HepG2 (cell line): ENCODE results near the gene LYRM4. TPM values are rescaled to one million over a fixed set of nuclear protein-coding genes. Genes with fewer than 3 reads are reported as not detected.

Experiments used
- ATAC-seq: fragments of 200-7000 bp; cut with Tn5 transposase; 3 replicates; pipeline ENCODE4 v1.9.1; 2020; ENCODE audit warnings: mild to moderate bottlenecking, moderate library complexity
- BruUV-seq: library from RNA; stranded (reverse); fragments of 400-500 nt; replicated peaks from 2 replicates; lab custom pipeline; 2021; lab: Mats Ljungman, UMichigan
- CTCF ChIA-PET: fragments of 300-600 bp; formaldehyde crosslinking; extraction: SDS; loops from one replicate; lab custom pipeline; 2021; ENCODE audit warnings: low total read pairs, inconsistent platforms, low intra/inter-chr PET ratio; lab: Yijun Ruan, JAX
- POLR2A ChIA-PET: fragments of 350-600 bp; sonication (Branson Sonifier 250); formaldehyde crosslinking; loops from one replicate; lab custom pipeline; 2020; ENCODE audit warnings: antibody characterized with exemption, inconsistent platforms; lab: Yijun Ruan, JAX
- DNase-seq: peaks from one replicate; pipeline ENCODE4 v3.0.0-alpha.2; 2015; ENCODE audit warnings: low spot score
- FAIRE-seq: peaks from 3 replicates; lab custom pipeline; 2011; peaks lifted over from hg19 to GRCh38; lab: Jason Lieb, UNC
- H2AFZ ChIP-seq: one replicate; pipeline ENCODE4 v1.6.1; 2011; ENCODE audit warnings: low read length, inconsistent platforms
- H3K27ac ChIP-seq: fragments of 300-600 bp; 3 replicates; pipeline ENCODE4 v1.8.0; 2011; ENCODE audit warnings: mixed run types, mild to moderate bottlenecking, mixed read lengths, low read length, inconsistent platforms; ENCODE audit not compliant: insufficient read depth; ENCODE audit errors: extremely low read length
- H3K27me3 ChIP-seq, 2 experiments: fragments of 200-600 bp in 1 of 2; 2 replicates in 1 of 2; 3 replicates in 1 of 2; pipeline versions ENCODE4 v1.6.0 to v1.8.0; 2011; ENCODE audit warnings: low read length in 2 of 2, mild to moderate bottlenecking in 2 of 2, moderate library complexity in 2 of 2, inconsistent platforms in 1 of 2; ENCODE audit not compliant: insufficient read depth in 2 of 2, control insufficient read depth in 1 of 2
- H3K36me3 ChIP-seq, 2 experiments: fragments of 200-600 bp in 1 of 2; replicated peaks in 1 of 2; 2 replicates in 1 of 2; 3 replicates in 1 of 2; pipeline versions ENCODE4 v1.5.1 to v1.8.0; 2011; ENCODE audit warnings: low read length in 2 of 2, inconsistent platforms in 1 of 2; ENCODE audit not compliant: insufficient read depth in 2 of 2, control insufficient read depth in 1 of 2
- H3K4me1 ChIP-seq: 2 replicates; pipeline ENCODE4 v1.5.1; 2012; ENCODE audit warnings: low read length, inconsistent platforms; ENCODE audit not compliant: insufficient read depth
- H3K4me2 ChIP-seq: 2 replicates; pipeline ENCODE4 v1.6.0; 2011; ENCODE audit warnings: low read depth, low read length, inconsistent platforms
- H3K4me3 ChIP-seq, 3 experiments: fragments of 200-600 bp in 1 of 3; sonication (generic), shearing (Covaris generic) in 1 of 3; replicated peaks in 1 of 3; 2 replicates each; pipeline ENCODE4 v1.5.1; 2011 to 2016; ENCODE audit warnings: low read length in 3 of 3, inconsistent platforms in 2 of 3, low read depth in 2 of 3, mild to moderate bottlenecking in 2 of 3, control low read depth in 1 of 3, mixed read lengths in 1 of 3; ENCODE audit not compliant: insufficient read depth in 1 of 3
- H3K79me2 ChIP-seq: one replicate; pipeline ENCODE4 v1.6.1; 2011; ENCODE audit warnings: low read length, inconsistent platforms; ENCODE audit not compliant: insufficient read depth
- H3K9ac ChIP-seq: 2 replicates; pipeline ENCODE4 v1.6.0; 2011; ENCODE audit warnings: mild to moderate bottlenecking, low read depth, low read length, inconsistent platforms; ENCODE audit not compliant: insufficient read depth
- H3K9me3 ChIP-seq: 2 replicates; pipeline ENCODE4 v1.5.1; 2012; ENCODE audit warnings: mild to moderate bottlenecking, low read length
- H4K20me1 ChIP-seq: 2 replicates; pipeline ENCODE4 v1.6.0; 2011; ENCODE audit warnings: inconsistent platforms, mild to moderate bottlenecking, low read length, moderate library complexity; ENCODE audit not compliant: insufficient read depth
- CEBPB ChIP-seq: IDR thresholded peaks from 2 replicates; pipeline ENCODE4 v1.6.1; 2011; ENCODE audit warnings: low read depth, low read length, improper control_type of control experiment, borderline replicate concordance
- CEBPG ChIP-seq: IDR thresholded peaks from 2 replicates; pipeline ENCODE4 v1.6.1; 2016
- GABPB1 ChIP-seq: IDR thresholded peaks from 2 replicates; pipeline ENCODE4 v1.6.1; 2016; ENCODE audit warnings: mild to moderate bottlenecking, missing genetic modification reagents, moderate library complexity, missing compliant biosample characterization
- MATR3 ChIP-seq: sonication (generic); formaldehyde crosslinking; IDR thresholded peaks from 2 replicates; pipeline ENCODE4 v1.4.0; 2020; ENCODE audit warnings: missing genetic modification reagents
- NR0B2 ChIP-seq: sonication (generic); formaldehyde crosslinking; IDR thresholded peaks from 2 replicates; pipeline ENCODE4 v1.4.0; 2020; ENCODE audit warnings: mild to moderate bottlenecking, missing genetic modification reagents
- SOX13 ChIP-seq, 3 experiments: fragments of 450-650 bp in 1 of 3; sonication (generic) in 1 of 3; formaldehyde crosslinking in 1 of 3; IDR thresholded peaks in 2 of 3; conservative IDR thresholded peaks in 1 of 3; 2 replicates each; pipeline versions ENCODE4 v1.5.0 to v1.6.1; 2016 to 2020; ENCODE audit warnings: antibody characterized with exemption in 1 of 3, mild to moderate bottlenecking in 1 of 3, missing compliant biosample characterization in 1 of 3, missing genetic modification reagents in 1 of 3, moderate library complexity in 1 of 3
- SOX6 ChIP-seq, 2 experiments: fragments of 450-650 bp in 1 of 2; sonication (generic) in 1 of 2; formaldehyde crosslinking in 1 of 2; IDR thresholded peaks; 2 replicates each; pipeline versions ENCODE4 v1.4.0 to v1.6.1; 2017 to 2020; ENCODE audit warnings: antibody characterized with exemption in 1 of 2, mild to moderate bottlenecking in 1 of 2, missing genetic modification reagents in 1 of 2
- TCF7 ChIP-seq: sonication (generic); IDR thresholded peaks from 2 replicates; pipeline ENCODE4 v1.6.1; 2016; ENCODE audit warnings: antibody characterized with exemption, low read depth
- U2AF2 ChIP-seq: fragments of 200-400 bp; formaldehyde crosslinking; IDR thresholded peaks from 2 replicates; pipeline ENCODE4 v1.6.1; 2017; ENCODE audit warnings: low read depth, mild to moderate bottlenecking, low read length
- ZNF292 ChIP-seq: sonication (generic); formaldehyde crosslinking; IDR thresholded peaks from 2 replicates; pipeline ENCODE4 v1.8.1; 2022; ENCODE audit warnings: mild to moderate bottlenecking, low read depth, missing genetic modification reagents, borderline replicate concordance
- ZNF326 ChIP-seq: sonication (generic); formaldehyde crosslinking; IDR thresholded peaks from 2 replicates; pipeline ENCODE4 v1.4.0; 2020; ENCODE audit warnings: missing genetic modification reagents, borderline replicate concordance
- ZNF382 ChIP-seq: sonication (generic); formaldehyde crosslinking; IDR thresholded peaks from 2 replicates; pipeline ENCODE4 v1.5.0; 2020; ENCODE audit warnings: missing genetic modification reagents, mild to moderate bottlenecking, borderline replicate concordance
- ZNF772 ChIP-seq: sonication (generic); formaldehyde crosslinking; IDR thresholded peaks from 2 replicates; pipeline ENCODE4 v1.5.0; 2020; ENCODE audit warnings: mild to moderate bottlenecking, missing genetic modification reagents
- in situ Hi-C: cut with HindIII; loops from 2 replicates; pipeline ENCODE4 v1.10.0; 2017; ENCODE audit warnings: low pct_unique_long_range_greater_than_20kb; ENCODE audit not compliant: extremely low pct_ligation_motif_present
- intact Hi-C: fragments of 100-400 bp; cut with micrococcal nuclease; formaldehyde crosslinking; loops from one replicate; pipeline ENCODE4 v1.10.0; 2022; ENCODE audit not compliant: unreplicated experiment
- polyA plus RNA-seq, 8 experiments: library from polyadenylated mRNA; depleted of rRNA in 3 of 8; stranded (reverse) in 7 of 8; unstranded in 1 of 8; fragments of >200 nt; fragmentation: Illumina TruSeq in 4 of 8; extraction: Trizol in 4 of 8; gene quantifications; 2 replicates each; pipeline versions ENCODE4 v1.2.1 to v1.2.3, GENCODE V29; 2011 to 2016; ENCODE audit warnings: low read depth in 4 of 8, missing spikeins in 1 of 8, mixed read lengths in 1 of 8; ENCODE audit not compliant: insufficient read depth in 1 of 8
- total RNA-seq, 5 experiments: library from RNA; depleted of rRNA; stranded (reverse); fragments of >200 nt; fragmentation: Illumina TruSeq; extraction: Trizol; gene quantifications; 2 replicates each; pipeline ENCODE4 v1.2.3, GENCODE V29; 2016; ENCODE audit warnings: low read depth in 1 of 5
- TF ChIP-seq, protein P1 (sequence below): sonication (generic); formaldehyde crosslinking; IDR thresholded peaks from 2 replicates; pipeline ENCODE4 v1.8.1; 2023; ENCODE audit warnings: mild to moderate bottlenecking, inconsistent platforms, moderate library complexity, missing genetic modification reagents, borderline replicate concordance

The LYRM4 gene
- total and polyA plus RNA-seq, 2 of the 13 experiments (the other 11 are each of a cell fraction or from before 2014, with no cell fraction given): 64.6 to 67.5 TPM

- intact Hi-C loops: no loop called here
- no peak overlapping the region for H3K27ac ChIP-seq
- H3K4me2 ChIP-seq: no peak overlapping the region
- ATAC-seq: no peak
- peaks cover 53% of the 10 kb centered on the region for H3K4me1 ChIP-seq
- BruUV-seq: no TSS peak
- peak; percentile 36 for DNase-seq
- TF ChIP-seq NR0B2 (CRISPR knock-in tag) (no peak), SOX13 (IDR thresholded peaks at IDR 0.05) (no peak), SOX13 (CRISPR knock-in tag; conservative IDR thresholded peaks at IDR 0.05 in 1 of 2, IDR thresholded peaks at IDR 0.05 in 1 of 2) (peak in 1 of 2 experiments; percentile 20; a peak in 1 of 4 replicates), CEBPG (CRISPR knock-in tag) (peak; percentile 43; the same call in 1 of the 2 replicates), SOX6 (IDR thresholded peaks at IDR 0.05) (no peak), SOX6 (CRISPR knock-in tag; IDR thresholded peaks at IDR 0.05) (peak; percentile 19; the same call in 1 of the 2 replicates), GABPB1 (CRISPR knock-in tag) (no peak), TCF7 (peak; percentile 60), U2AF2 (no peak), ZNF326 (CRISPR knock-in tag) (no peak), MATR3 (no peak), ZNF382 (CRISPR knock-in tag) (no peak), ZNF292 (CRISPR knock-in tag) (no peak), ZNF772 (CRISPR knock-in tag) (no peak), CEBPB (peak; percentile 60; the same call in 1 of the 2 replicates)
- TF ChIP-seq, protein P1, sequence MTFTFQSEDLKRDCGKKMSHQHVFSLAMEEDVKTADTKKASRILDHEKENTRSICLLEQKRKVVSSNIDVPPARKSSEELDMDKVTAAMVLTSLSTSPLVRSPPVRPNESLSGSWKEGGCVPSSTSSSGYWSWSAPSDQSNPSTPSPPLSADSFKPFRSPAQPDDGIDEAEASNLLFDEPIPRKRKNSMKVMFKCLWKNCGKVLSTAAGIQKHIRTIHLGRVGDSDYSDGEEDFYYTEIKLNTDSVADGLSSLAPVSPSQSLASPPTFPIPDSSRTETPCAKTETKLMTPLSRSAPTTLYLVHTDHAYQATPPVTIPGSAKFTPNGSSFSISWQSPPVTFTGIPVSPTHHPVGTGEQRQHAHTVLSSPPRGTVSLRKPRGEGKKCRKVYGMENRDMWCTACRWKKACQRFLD (CRISPR knock-in tag): no peak
- no peak overlapping the region for H3K9ac ChIP-seq
- H4K20me1 ChIP-seq: no peaks in the 10 kb centered on the region
- H3K4me3 ChIP-seq: no peak overlapping the region
- no peak for FAIRE-seq
- H3K36me3 ChIP-seq: peaks cover 2 to 8% of the 10 kb centered on the region in 2 experiments; a peak in 3 of 5 replicates
- no peak overlapping the region for H2AFZ ChIP-seq
- no peaks in the 10 kb centered on the region for H3K27me3 ChIP-seq
- CTCF ChIA-PET: no interaction called here
- H3K9me3 ChIP-seq: no peaks in the 10 kb centered on the region
- in situ Hi-C loops: no loop called here
- H3K79me2 ChIP-seq: peaks cover 10% of the 10 kb centered on the region
- POLR2A ChIA-PET: no interaction called here
Measured at GRCh38 chr6:5202206-5202605, 58.5 kb downstream of the LYRM4 start.
